ENCODE measurements around the gene NR0B2. TPM values are rescaled to one million over a fixed set of nuclear protein-coding genes. Genes with fewer than 3 reads are reported as not detected.
"Not testable (repeated sequence)": the region's sequence is repeated elsewhere in the genome, so short reads cannot be mapped to it uniquely, and the experiment has no call there.

Gene NR0B2
- not detected for total RNA-seq

GRCh38 chr1:26913754-26914619 lies at the start of gene NR0B2:
NR0B2 (minus strand) TSS chr1:26913975; CDS start chr1:26913940, 35 bp downstream.
- no peak for DNase-seq (ENCODE audit: low read depth in 2 of 3, low spot score in 2 of 3)

GRCh38 chr1:26961826-26962225 lies 48.1 kb upstream of the NR0B2 start:
- peak in 2 of 3 donors; percentile 31 to 41 for DNase-seq (ENCODE audit: low read depth in 2 of 3, low spot score in 2 of 3)

- no peak for DNase-seq (ENCODE audit: low read depth in 2 of 3, low spot score in 2 of 3)
Measured at GRCh38 chr1:26960625-26960966, 46.8 kb upstream of the NR0B2 start.

- DNase-seq (ENCODE audit: low read depth in 2 of 3, low spot score in 2 of 3), result peak in 2 of 3 donors; percentile 15 to 43
Measured at GRCh38 chr1:26959722-26960624, 46.2 kb upstream of the NR0B2 start, which contains the start of gene KDF1. KDF1 (minus strand) TSS chr1:26960468; CDS start chr1:26952380, 8,088 bp downstream.

GRCh38 chr1:26959270-26959669 lies 45.5 kb upstream of the NR0B2 start:
- no peak for DNase-seq (ENCODE audit: low read depth in 2 of 3, low spot score in 2 of 3)

GRCh38 chr1:26957306-26957705 lies 43.5 kb upstream of the NR0B2 start:
- no peak for DNase-seq (ENCODE audit: low read depth in 2 of 3, low spot score in 2 of 3)

- DNase-seq (ENCODE audit: low read depth in 2 of 3, low spot score in 2 of 3), result no peak
Measured at GRCh38 chr1:26956321-26956720, 42.5 kb upstream of the NR0B2 start.

GRCh38 chr1:26953374-26953773 lies 39.6 kb upstream of the NR0B2 start:
- DNase-seq (ENCODE audit: low read depth in 2 of 3, low spot score in 2 of 3), result no peak

- DNase-seq (ENCODE audit: low read depth in 2 of 3, low spot score in 2 of 3), result no peak
Measured at GRCh38 chr1:26951821-26952497, 38.2 kb upstream of the NR0B2 start.

GRCh38 chr1:26951216-26951615 lies 37.4 kb upstream of the NR0B2 start:
- DNase-seq (ENCODE audit: low read depth in 2 of 3, low spot score in 2 of 3), result no peak

- DNase-seq (ENCODE audit: low read depth in 2 of 3, low spot score in 2 of 3), result no peak
Measured at GRCh38 chr1:26950602-26951001, 36.8 kb upstream of the NR0B2 start.

GRCh38 chr1:26949926-26950319 lies 36.1 kb upstream of the NR0B2 start:
- no peak for DNase-seq (ENCODE audit: low read depth in 2 of 3, low spot score in 2 of 3)

GRCh38 chr1:26949266-26949925 lies 35.6 kb upstream of the NR0B2 start:
- DNase-seq (ENCODE audit: low read depth in 2 of 3, low spot score in 2 of 3), result no peak

GRCh38 chr1:26948725-26949057 lies 34.9 kb upstream of the NR0B2 start:
- DNase-seq (ENCODE audit: low read depth in 2 of 3, low spot score in 2 of 3), result not testable (repeated sequence)

- DNase-seq (ENCODE audit: low read depth in 2 of 3, low spot score in 2 of 3), result no peak
Measured at GRCh38 chr1:26946270-26946669, 32.5 kb upstream of the NR0B2 start.

- no peak for DNase-seq (ENCODE audit: low read depth in 2 of 3, low spot score in 2 of 3)
Measured at GRCh38 chr1:26945728-26946127, 32.0 kb upstream of the NR0B2 start.

- no peak for DNase-seq (ENCODE audit: low read depth in 2 of 3, low spot score in 2 of 3)
Measured at GRCh38 chr1:26945138-26945537, 31.4 kb upstream of the NR0B2 start.

GRCh38 chr1:26942656-26943055 lies 28.9 kb upstream of the NR0B2 start:
- DNase-seq (ENCODE audit: low read depth in 2 of 3, low spot score in 2 of 3), result no peak

GRCh38 chr1:26941311-26941710 lies 27.5 kb upstream of the NR0B2 start:
- DNase-seq (ENCODE audit: low read depth in 2 of 3, low spot score in 2 of 3), result no peak

GRCh38 chr1:26938659-26939025 lies 24.9 kb upstream of the NR0B2 start:
- DNase-seq (ENCODE audit: low read depth in 2 of 3, low spot score in 2 of 3), result no peak
